Measurements from ENCODE around the gene PIGZ.

Gene PIGZ

GRCh38 chr3:196901768-196902167, 66.9 kb downstream of the PIGZ start:
- DNase-seq: no peak
